GM23248 (cell line): ENCODE data around the gene CTAGE15.
"Not testable (repeated sequence)": the region's sequence is repeated elsewhere in the genome, so short reads cannot be mapped to it uniquely, and the experiment has no call there.

Experiments
- EZH2 ChIP-seq: fragments of 200-600 bp; sonication (generic); IDR thresholded peaks from 2 replicates; pipeline ENCODE4 v1.6.1; 2018; ENCODE audit warnings: antibody characterized with exemption, mild to moderate bottlenecking; ENCODE audit not compliant: insufficient read depth, poor library complexity, severe bottlenecking
- EZH2phosphoT487 ChIP-seq: fragments of 200-600 bp; sonication (generic); IDR thresholded peaks from 2 replicates; pipeline ENCODE4 v1.6.1; 2018; ENCODE audit warnings: antibody characterized with exemption, moderate library complexity, mild to moderate bottlenecking, low read depth; ENCODE audit not compliant: insufficient read depth

- TF ChIP-seq EZH2, EZH2phosphoT487: not testable (repeated sequence)
Measured at GRCh38 chr7:143598086-143598485, 26.5 kb downstream of the CTAGE15 start.
